ENCODE results near the gene NOP9.
A peak's percentile ranks its signal among the peaks of the same experiment; 100 is the strongest.
"Not testable (repeated sequence)": the region's sequence is repeated elsewhere in the genome, so short reads cannot be mapped to it uniquely, and the experiment has no call there.

NOP9 gene

DNA sequence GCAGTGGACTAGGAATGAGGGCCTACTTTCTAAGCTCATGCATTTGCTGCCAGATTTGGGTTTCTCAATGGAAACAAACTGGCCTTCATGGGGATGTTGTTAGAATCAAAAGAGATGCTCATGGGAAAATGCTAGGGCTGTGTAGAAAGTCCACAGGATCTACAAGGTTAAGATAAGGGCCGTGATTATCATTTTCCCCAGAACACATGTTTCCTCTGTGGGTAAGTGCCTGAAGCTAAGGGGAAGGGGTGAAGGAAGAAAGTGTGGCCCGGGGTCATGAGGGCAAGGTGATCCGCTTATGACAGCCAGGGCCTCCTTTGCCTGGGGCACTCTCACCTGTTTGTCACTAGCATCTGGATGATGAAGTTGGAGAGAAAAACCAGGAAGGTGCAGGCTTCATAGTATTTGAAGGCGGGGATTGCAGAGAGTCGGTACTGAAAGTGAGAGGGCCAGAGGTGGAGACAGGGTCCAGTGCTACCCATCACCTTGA is 25.4 kb downstream of the NOP9 start:
- CTCF ChIA-PET: interaction anchor here (0.6 to 1.6 kb wide), 6 partner anchors 9 to 1257 kb away, joined by 3 to 11 read pairs (median 3); partner anchors contain the start of gene CIDEB
- POLR2A ChIA-PET (ENCODE audit: low non-redundant PET): no interaction called here
- no peak overlapping the region for H3K27ac ChIP-seq
- TF ChIP-seq, protein P1, sequence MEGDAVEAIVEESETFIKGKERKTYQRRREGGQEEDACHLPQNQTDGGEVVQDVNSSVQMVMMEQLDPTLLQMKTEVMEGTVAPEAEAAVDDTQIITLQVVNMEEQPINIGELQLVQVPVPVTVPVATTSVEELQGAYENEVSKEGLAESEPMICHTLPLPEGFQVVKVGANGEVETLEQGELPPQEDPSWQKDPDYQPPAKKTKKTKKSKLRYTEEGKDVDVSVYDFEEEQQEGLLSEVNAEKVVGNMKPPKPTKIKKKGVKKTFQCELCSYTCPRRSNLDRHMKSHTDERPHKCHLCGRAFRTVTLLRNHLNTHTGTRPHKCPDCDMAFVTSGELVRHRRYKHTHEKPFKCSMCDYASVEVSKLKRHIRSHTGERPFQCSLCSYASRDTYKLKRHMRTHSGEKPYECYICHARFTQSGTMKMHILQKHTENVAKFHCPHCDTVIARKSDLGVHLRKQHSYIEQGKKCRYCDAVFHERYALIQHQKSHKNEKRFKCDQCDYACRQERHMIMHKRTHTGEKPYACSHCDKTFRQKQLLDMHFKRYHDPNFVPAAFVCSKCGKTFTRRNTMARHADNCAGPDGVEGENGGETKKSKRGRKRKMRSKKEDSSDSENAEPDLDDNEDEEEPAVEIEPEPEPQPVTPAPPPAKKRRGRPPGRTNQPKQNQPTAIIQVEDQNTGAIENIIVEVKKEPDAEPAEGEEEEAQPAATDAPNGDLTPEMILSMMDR (conservative IDR thresholded peaks at IDR 0.05; ENCODE audit: low read depth): no peak
- no peak for DNase-seq (ENCODE audit: low spot score)

DNA sequence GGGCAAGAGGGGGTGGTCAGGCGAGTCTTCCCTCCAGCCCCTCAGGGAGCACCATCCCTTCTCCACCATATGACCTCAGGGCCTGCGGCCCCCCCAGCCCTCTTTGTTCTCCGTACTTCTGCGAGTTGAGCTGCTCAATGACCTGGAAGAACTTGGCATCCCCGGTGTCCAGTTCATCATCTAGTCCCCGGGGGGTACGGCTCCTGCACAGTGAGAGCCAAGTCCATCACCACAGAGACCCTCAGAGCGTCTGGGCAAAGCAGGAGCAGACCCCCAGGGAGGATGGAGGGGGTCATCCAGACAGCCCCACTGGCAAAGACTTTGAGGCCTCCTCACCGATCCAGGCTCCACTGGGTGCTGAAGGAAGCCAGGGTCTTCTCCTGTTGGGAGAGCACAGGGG is 26.3 kb downstream of the NOP9 start:
- POLR2A ChIA-PET (ENCODE audit: low non-redundant PET): no interaction called here
- TF ChIP-seq, protein P1 (conservative IDR thresholded peaks at IDR 0.05; ENCODE audit: low read depth): no peak
- no peak for DNase-seq (ENCODE audit: low spot score)
- no peak overlapping the region for H3K27ac ChIP-seq
- CTCF ChIA-PET: interaction anchor here (0.9 to 2.3 kb wide), 4 partner anchors 17 to 111 kb away, joined by 3 to 11 read pairs (median 7); partner anchors contain the start of genes CIDEB and LTB4R2

DNA sequence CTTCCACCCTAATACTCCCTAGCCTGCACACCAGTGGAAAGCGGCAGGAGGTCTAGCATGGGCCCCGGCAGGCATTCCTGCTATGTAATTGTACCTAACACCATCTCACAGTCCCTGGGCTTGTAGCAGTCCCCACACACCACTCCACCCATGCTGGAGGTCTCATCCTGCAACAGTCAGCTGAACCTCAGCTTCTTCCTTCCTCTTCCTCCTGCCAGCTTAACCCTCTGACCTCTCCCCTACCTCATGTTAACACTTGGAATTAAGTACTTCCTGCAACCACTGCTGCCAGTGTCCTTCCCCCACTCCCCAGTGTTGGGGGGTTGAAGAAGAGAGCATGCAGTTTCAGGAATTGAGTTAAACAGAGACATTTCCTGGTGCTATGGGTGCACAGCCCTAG is 27.7 kb downstream of the NOP9 start:
- ChIA-PET POLR2A (ENCODE audit: low non-redundant PET) (interaction anchor here (0.6 to 0.7 kb wide), 3 partner anchors 20 to 115 kb away, joined by 6 to 7 read pairs (median 7); no protein-coding TSS in a partner anchor), CTCF (interaction anchor here (0.5 to 3.1 kb wide), 7 partner anchors 9 to 138 kb away, joined by 3 to 19 read pairs (median 9); partner anchors contain the start of genes CIDEB and LTB4R2)
- no peak overlapping the region for H3K27ac ChIP-seq
- DNase-seq (ENCODE audit: low spot score): no peak
- TF ChIP-seq, protein P1 (conservative IDR thresholded peaks at IDR 0.05; ENCODE audit: low read depth): no peak

DNA sequence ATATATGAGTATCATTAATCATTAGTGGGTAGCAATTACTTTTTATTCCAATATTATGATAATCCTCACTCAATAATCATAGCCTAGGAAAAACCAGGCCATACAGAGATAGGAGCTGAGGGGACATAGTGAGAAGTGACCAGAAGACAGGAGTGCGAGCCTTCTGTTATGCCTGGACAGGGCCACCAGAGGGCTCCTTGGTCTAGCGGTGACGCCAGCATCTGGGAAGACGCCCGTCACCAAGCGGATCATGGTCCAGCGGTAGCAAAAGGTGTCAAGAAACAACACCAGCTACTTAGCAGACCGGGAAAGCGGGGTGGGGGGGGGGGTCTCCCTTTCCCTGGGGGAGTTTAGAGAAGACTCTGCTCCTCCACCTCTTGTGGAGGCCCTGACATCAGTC is 28.3 kb downstream of the NOP9 start:
- H3K27ac ChIP-seq; DNase-seq (ENCODE audit: low spot score): not testable (repeated sequence)
- ChIA-PET CTCF (interaction anchor here (0.9 to 3.1 kb wide), 7 partner anchors 9 to 109 kb away, joined by 3 to 19 read pairs (median 9); partner anchors contain the start of genes CBLN3, CIDEB, KHNYN and LTB4R2), POLR2A (ENCODE audit: low non-redundant PET) (interaction anchor here (0.8 kb wide), 1 partner anchor 104 kb away, joined by 3 read pairs; no protein-coding TSS in a partner anchor)
- TF ChIP-seq, protein P1 (conservative IDR thresholded peaks at IDR 0.05; ENCODE audit: low read depth): peak; percentile 73

DNA sequence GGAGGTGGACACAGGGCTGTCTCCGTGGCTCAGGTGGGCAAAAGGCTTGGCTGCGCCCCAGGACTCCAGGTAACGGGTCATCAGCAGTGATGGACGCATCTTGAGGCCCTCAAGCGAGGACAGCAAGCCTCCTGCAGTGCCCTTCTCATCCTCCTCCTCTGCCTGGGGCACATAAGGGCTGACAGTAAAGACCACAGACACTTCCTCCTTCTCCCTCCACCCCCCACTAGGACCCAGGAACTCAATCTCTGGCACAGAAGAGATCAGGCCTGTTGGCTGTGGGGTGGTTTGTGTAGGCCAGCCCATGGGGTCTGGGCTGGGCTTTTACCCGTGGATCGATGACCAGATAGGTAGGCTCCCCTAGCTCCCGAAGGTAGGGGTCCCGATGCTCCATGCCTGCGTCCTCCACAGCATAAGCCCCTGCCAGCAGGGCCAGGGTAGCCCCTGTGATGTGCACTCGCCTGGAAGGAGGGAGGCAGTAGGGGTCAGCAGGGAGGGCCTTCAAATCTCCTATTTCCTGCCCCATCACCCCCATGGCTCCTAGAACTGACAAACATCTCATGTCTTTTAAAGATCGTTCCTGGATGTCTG is 29.5 kb downstream of the NOP9 start:
- no peak overlapping the region for H3K27ac ChIP-seq
- TF ChIP-seq, protein P1 (conservative IDR thresholded peaks at IDR 0.05; ENCODE audit: low read depth): no peak
- CTCF ChIA-PET: interaction anchor here (0.6 to 3.1 kb wide), 5 partner anchors 11 to 107 kb away, joined by 3 to 19 read pairs (median 3); partner anchors contain the start of genes CBLN3 and KHNYN
- no peak for DNase-seq (ENCODE audit: low spot score)
- POLR2A ChIA-PET (ENCODE audit: low non-redundant PET): no interaction called here

DNA sequence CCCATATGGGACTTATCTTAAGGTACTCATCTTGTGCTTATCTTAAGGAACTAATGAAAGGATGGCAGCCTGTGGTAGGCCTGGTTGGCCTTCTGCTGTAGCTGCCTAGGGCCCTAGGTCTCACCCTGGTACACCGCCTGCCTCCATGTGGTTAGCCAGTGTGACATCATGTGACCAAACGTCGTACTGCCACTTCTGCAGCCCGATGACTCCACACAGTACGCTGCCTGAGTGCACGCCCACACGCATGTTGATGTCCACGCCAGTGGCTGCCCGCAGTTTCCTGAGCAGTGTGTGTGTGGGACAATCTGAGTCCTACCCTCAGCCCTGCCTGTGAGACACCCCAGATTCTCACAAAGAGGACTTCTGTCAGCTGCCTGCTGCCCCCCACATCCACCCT is 30.1 kb downstream of the NOP9 start:
- TF ChIP-seq, protein P1 (conservative IDR thresholded peaks at IDR 0.05; ENCODE audit: low read depth): no peak
- H3K27ac ChIP-seq: no peak overlapping the region
- DNase-seq (ENCODE audit: low spot score): no peak
- CTCF ChIA-PET: interaction anchor here (0.6 to 1.4 kb wide), 3 partner anchors 11 to 107 kb away, joined by 3 to 5 read pairs (median 3); no protein-coding TSS in a partner anchor
- POLR2A ChIA-PET (ENCODE audit: low non-redundant PET): no interaction called here

All from RWPE1 (cell line).